ENCODE measurements around the gene SLAIN2.

Gene SLAIN2

DNA sequence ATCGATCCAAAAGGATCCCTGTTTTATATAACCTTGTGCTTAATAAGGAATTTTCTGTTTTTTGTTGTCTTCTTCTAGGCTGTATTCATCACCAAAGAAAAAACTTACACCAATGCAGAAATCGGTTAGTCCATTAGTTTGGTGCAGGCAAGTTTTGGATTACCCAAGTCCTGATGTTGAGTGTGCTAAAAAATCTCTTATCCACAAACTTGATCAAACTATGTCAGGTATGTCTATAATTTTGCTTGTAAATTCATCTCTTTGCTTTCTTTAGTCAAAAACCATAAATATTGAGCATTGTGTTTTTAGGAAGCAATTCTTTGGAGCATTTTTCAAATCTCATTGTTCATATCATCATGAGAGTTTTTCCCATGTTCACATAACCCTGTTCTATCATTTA is 28.4 kb downstream of the SLAIN2 start:
- DNase-seq (ENCODE audit: low spot score), result no peak

DNA sequence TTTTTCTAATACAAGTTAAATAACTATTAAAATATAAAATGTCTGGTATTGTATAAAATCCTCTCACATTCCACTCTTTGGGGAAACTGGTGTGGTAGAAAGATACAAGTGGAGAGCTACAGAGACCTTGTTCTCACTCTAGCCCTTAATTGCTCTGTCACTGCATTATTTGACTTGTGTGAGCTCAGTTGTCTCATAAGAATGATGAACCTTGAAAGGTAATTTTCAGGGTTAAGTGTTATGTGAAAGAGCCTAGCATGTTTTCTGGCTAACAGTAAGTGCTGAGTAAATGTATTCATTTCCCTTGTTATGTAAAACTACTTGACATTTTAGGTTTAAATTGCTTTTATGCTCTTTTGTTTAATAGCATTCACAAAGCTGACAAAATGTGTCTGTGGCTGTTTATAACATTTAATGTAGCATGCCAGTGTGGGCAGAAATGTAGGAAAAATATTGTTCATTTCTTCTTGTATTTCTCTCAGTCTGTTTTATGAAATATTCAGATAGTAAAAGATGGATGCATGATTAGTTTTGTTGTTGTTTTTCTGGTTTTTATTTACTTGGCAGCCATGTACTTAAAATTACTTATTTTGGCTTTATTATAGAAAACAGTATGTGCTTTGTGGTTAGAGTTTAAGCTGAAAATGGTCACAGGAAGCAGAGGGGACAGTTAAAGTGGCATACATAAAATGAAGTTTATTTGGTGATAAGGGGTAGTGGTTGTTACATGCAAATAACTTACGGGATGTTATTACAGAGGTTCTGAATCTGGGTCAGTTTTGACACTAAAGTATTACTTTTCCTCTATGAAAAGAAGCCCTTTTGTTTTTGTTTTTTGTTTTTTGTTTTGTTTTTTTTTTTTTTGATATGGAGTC is 29.2 kb downstream of the SLAIN2 start:
- DNase-seq (ENCODE audit: low spot score), result no peak

DNA sequence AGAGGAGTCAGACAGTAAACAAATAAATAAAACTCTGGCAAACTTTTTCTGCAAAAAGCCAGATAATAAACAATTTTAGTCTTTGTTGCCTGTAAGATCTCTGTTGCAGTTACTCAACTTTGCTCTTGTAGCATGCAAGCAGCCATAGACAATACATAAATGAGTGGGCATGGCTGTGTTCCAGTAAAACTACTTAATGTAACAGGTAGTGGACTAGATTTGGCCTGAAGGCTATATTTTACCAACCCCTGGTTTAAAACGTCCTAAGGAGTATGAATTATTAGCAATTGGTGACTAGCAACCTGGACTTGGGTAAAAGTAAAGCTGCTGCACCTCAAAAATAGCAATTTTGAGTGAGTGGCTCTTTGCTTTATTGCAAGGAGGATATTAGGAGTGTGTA is 30.9 kb downstream of the SLAIN2 start:
- DNase-seq (ENCODE audit: low spot score), result no peak

DNA sequence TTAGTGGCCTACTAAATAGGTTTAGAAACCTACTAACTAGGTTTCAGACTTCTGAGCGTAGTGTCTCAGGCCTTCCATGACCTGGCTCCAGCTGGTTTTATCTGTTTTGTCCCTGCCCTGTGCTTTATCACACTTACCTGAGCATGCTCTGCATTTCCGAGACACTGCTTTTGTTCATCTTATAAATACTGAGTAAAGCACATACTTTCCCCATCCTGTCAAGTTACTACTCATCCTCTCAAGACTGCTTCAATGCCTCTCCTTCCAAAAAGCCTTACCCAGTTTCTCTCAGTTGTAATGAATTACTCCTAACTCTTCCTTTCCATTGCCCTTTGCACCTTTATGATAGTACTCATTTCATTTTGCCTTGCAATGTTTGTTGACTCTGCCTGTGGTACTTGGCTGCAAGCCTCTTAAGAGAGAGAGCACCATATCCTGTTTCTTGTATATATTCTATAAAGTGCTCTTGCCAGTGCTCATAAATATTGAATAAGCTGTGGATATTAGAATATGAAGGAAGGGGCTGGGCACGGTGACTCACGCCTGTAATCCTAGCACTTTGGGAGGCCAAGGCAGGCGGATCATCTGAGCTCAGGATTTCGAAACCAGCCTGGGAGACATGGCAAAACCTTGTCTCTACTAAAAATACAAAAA is 34.4 kb downstream of the SLAIN2 start:
- no peak for DNase-seq (ENCODE audit: low spot score)

DNA sequence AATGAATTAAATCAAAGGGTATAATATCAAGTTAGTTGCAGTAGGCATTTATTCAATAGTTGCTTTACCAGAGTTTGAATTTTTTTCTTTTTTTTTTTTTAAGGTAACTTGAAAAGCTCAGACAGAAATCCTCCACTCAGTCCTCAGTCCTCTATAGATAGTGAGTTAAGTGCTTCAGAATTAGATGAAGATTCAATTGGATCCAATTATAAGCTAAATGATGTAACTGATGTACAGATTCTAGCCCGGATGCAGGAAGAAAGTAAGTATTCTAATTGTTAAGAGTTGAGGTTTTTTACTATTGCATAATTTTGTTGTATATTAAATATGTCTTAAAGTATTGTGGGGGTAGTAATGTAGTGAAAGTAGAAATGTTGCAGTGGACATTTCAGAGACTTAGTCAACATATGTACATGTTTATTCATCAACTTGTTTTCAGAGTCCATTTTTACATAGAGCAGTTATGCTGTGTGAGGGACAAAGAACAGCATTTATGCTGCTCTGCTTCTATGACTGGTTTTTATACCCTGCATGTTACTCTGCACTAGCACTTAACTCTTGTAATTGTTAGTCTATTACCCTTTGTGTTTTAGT is 38.4 kb downstream of the SLAIN2 start:
- no peak for DNase-seq (ENCODE audit: low spot score)

DNA sequence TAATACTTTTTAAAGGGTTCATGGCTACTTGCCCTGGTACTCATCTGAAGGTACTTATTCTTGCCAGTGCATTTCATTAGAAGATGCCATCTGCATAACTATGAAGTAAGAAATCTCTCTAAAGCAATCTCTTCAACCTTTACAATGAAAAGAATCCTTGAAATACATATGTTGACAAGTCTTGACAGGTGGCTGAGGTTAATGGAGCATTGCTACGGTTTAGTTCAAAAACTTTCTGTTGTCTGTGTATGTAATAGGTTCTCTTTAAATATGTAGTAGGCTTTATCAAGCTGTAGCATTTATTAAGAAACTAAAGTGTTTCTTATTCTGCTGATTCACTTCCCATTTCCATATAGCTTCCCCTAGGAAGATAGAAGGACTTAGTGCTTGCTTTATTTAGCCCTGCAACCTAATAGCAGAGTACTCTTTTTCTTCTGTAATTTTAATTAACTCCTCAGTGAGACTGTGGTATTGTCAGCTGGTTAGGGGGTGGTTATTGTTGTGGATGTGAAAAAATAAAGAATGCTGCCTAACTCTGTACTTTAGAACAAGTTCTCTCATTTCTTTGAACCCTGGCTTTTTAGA is 39.3 kb downstream of the SLAIN2 start:
- no peak for DNase-seq (ENCODE audit: low spot score)

DNA sequence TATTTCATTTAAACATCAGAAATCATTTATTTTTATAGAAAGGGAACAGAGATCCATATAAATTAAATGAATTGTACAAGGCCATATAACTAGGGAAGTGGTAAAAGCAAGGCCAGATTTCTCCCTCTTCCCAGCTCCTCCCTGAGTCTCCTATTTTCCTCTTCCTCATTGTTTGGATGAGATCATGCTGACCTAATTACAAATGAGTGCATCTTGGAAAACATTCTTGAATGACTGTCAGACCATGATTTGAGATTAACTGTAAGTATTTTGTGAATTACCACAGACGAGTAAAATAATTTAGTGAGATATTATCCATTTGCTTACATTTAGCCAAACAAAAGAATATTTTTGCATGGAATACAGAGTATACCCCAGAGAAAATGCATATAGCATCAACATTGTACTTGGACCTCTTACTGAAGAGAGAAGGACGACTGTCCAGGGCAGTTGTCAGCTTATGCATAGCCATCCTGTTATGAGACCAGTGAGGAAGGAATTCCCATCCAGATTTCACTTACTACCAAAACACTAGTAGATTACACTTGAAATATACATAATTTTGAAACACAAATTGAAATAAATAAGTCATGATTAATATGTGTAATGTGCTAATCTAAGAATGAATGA is 47.3 kb downstream of the SLAIN2 start:
- DNase-seq (ENCODE audit: low spot score), result no peak

DNA sequence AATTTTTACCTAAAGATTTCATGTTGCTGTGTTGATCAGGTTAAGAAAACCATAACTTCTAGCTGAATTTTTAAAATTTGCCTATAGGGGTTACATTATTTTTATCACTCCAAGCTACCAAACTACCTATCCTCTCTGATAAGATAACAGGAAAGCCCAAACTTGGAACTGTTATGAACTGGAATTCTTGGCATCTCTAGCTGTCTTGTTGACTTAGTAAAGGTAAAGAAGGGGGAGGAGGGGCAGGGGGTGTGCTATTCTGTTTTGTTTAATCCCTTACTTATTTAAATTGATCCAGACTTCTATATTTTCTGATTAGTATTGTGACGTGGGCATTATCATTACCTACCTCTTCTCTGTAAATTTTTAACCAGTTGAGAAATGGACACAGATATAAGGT is 54.7 kb downstream of the SLAIN2 start:
- no peak for DNase-seq (ENCODE audit: low spot score)

DNA sequence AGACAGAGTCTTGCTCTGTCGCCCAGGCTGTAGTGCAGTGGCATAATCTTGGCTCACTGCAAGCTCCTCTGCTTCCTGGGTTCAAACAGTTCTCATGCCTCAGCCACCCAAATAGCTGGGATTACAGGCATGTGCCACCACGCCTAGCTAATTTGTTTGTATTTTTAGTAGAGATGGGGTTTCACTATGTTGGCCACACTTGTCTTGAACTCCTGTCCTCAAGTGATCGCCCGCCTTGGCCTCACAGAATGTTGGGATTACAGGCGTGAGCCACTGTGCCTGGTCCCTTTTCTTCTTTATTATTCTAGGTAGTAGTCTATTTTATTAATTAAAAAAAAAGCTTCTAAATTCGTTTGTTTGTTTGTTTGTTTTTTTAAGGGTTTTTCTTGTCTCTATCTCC is 59.1 kb downstream of the SLAIN2 start:
- no peak for DNase-seq (ENCODE audit: low spot score)

DNA sequence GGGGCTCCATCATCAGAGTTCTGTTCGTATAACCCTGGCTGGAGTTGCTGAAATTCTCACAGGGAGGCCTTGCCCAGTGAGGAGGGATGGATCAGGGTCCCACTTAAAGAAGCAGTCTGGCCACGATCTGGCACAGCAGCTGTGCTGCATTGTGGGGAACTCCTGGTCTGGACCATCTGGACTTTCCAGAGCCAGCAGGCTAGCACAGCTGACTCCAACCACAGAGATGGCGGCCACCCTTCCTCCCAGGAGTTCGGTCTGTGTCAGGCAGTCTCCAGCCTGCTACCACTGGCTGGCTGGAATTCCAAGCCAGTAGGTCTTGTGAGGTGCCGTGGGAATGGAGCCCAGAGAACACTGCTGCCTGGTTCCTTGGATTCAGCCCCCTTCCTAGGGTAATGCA is 62.0 kb downstream of the SLAIN2 start:
- no peak for DNase-seq (ENCODE audit: low spot score)

DNA sequence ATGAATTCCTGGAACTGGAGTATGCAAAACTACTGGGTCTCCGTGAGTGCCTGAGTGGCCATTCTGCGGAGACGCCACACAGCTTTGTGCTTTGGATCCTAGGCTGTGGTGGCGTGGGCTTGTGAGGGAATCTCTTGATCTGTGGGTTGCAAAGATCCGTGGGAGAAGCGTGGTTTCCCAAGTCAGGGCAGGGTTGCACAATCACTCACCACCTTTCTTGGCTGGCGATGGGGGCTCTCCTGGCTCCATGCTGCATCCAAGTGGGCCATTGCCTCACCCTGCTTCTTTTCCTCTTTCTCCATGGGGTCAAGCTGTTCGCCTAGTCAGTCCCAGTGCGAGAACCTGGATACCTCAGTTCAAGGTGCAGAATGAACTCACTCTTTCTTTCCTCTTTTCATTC is 62.5 kb downstream of the SLAIN2 start:
- DNase-seq (ENCODE audit: low spot score), result no peak

DNA sequence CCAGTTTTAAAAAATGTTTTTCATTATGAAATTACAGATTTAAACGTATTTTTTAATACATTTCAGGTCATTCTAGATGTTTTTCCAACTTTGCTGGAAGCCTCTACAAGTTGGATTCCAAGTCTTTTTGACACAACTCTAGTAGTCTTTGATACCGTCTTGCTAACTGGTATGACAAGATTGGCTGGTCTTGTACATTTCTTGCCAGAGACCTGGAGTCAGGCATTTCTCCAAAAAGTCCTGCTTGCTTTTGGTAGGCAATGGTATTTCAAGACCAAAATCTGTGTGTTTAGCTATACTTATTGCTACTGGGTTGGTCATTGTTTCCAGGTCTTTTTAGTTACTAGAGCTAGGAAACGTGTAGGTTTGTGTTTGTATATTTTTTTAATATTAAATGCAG is 64.6 kb downstream of the SLAIN2 start:
- no peak for DNase-seq (ENCODE audit: low spot score)

DNA sequence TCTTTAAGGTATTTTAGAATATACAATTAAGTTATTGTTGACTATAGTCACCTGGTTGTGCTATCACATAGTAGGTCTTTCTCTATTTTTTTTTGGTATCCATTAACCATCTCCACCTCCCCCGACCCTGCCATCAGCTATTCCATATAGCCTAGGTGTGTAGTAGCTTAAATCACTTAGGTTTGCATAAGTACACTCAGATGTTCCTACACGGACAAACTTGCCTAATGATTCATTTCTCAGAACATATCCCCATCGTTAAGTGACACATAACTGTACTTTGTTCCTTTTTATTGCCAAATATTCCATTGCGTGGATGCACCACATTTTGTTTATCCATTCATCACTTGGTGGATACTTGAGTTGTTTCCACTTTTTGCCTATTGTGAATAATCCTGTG is 67.9 kb downstream of the SLAIN2 start:
- DNase-seq (ENCODE audit: low spot score), result no peak

DNA sequence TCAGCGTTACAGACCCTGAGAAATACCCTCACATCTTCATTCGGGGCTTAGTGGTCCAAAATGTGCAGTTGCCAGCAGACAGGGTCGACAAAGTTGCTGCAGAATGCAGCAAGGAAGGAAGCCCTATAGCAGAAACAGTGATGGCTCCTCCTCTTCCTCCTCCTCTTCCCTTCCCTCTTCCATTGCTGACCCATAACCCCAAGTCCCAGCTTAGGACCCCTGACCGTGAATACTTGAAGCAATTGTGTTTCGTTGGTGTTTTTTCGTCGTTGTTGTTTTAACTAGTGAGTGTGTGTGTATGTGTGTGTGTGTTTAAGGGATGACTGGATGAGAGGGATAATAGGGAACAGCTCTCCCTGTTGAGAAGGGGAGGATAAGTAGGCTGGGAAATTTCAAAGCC is 69.5 kb downstream of the SLAIN2 start:
- DNase-seq (ENCODE audit: low spot score), result no peak

DNA sequence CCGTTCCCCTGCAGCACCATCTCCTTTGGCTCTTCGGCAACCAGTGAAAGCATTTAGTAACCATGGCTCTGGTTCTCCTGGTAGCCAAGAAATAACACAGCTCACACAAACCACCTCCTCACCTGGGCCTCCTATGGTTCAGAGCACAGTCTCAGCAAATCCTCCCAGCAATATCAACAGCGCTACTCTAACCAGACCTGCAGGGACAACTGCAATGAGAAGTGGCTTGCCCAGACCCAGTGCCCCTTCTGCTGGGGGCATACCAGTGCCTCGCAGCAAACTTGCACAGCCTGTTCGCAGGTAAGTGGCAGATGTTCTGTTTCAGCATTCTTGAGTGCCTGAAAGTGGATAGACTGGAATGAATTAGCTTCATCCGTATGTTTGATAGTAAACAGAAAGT is 78.8 kb downstream of the SLAIN2 start:
- no peak for DNase-seq (ENCODE audit: low spot score)

DNA sequence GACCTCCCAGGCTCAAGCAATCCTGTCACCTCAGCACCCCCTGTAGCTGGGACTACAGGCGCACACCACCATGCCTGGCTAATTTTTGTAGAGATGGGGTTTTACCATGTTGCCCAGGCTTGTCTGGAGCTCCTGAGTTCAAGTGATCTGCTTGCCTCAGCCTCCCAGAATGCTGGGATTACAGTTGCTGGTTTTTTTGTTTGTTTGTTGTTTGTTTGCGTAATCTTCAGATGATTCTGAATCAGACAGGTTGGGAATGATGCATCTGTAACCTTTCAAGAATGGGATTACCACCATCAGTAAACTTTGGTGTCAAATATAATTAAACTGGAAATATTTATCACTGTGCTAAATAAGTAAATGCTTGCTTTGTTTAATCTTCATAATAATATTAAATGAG is 79.8 kb downstream of the SLAIN2 start:
- no peak for DNase-seq (ENCODE audit: low spot score)

DNA sequence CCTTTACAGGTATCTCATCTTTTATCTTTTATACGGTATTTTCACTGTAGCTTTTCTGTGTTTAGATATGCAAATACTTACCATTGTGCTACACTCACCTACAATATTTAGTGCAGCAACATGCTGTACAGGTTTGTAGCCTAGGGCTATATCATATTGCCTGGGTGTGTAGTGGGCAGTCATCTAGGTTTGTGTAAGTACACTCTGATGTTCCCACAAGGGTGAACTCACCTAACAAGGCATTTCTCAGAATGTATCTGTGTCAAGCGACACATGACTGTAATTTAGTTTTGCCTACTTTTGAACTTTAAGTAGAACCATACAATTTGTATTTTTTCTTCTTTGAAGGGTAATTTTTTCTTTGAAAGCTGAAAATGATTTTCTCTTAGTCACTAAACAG is 87.6 kb downstream of the SLAIN2 start:
- DNase-seq (ENCODE audit: low spot score), result no peak

DNA sequence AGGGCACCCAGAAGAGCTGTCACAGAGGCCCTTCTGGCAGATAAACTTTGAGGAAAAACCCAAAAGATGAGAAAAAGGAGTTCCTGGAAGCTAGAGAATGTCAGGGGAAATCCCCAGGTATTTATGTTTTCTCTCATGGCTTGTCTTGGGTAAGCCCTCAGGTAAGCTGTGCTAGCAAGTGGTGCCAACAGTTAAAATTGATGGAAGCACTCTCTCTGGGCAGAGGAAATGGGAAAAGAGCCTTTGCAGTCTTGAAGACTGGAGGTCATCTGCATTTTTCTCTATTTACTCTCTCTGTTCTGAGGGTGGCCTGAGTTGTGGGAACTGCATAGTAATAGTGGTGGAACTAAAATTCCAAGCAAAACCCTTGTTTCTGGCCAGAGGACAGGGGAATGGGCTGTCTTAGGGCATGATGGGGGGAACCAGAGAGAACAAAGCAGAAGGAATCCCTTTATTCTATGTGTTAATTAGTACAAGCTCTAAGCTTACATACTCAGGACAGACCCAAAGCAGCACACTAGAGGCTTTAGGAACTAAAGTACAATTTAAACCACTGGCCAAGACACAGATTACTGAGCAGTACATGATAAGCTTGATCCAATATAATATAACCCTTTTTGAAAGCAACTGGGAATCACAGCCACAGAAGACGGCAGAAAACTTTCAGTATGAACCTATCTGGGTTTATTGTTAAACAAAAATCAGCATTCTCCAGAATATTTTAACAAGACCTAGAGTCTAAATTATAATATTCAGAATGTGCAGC is 88.6 kb downstream of the SLAIN2 start:
- DNase-seq (ENCODE audit: low spot score), result no peak

DNA sequence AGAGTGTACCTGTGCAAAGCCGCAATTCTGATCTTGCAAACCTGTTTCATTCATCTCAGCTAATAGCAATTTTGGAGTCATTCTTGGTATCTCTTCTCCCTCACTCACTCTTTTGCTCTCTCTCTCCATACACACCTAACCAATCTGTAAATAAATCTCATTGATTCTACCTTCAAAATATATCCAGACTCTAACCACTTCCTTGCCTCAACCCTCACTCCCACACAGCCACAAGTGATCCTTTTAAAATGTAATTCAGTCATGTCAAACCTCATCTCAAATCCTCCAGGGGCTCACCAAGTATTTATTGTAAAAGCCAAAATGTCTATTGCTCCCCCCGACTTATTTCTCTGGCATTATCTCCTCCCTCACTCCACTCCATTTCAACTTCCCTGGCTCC is 90.1 kb downstream of the SLAIN2 start:
- DNase-seq (ENCODE audit: low spot score), result no peak

DNA sequence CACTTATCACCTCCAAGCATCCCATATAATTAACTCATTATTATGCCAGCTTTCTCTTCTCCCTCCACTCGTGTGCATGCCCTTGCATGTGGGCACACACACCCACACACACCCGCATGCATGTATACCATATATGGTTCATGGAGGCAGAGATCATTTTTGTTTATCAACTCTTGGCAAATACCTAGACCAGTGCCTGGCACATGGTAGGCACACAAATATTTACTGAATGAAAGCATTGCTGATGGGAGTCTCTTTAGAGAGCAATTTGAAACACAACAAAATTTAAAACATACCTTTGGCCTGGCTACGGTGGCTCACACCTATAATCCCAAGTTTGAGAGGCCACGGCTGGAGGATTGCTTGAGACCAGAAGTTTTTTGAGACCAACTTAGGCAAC is 90.7 kb downstream of the SLAIN2 start:
- DNase-seq (ENCODE audit: low spot score), result no peak

DNA sequence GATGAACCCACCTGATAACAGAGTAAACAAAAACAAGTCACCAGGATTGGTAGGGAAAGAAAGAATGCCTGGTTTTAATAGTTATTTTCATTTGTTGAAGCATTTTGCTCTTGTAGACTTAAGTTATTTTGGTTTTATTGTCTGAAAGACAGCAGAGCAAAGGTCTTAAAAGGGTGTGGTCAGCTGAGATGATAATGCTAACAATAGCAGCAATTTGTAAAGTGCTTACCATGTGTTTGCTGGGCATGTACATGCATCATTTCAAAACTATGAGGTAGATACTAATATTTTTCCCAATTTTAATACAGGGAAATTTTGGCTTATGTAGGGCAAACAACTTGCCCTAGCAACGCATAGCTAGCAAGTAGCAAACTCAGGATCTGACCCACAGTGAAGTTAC is 95.0 kb downstream of the SLAIN2 start:
- DNase-seq (ENCODE audit: low spot score), result no peak

DNA sequence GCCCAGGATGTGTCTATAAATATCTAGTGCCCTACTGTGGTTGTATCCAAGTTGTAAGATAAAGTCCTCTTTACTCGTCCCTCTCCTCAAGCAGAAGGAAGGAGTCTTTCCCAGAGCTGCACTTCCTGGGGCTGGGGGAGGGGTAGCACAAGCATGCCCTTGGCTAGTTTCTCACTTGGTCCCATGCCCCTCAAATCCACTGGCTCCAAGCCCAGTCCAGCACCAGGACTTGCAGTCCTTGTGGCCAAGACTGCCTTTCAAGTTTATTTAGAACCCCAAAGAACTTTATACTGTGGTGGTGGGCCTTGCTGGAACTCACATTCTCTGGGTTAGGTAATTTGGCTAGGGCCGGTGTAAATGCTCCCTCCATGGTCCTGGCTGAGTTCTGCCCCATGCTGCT is 98.7 kb downstream of the SLAIN2 start:
- no peak for DNase-seq (ENCODE audit: low spot score)
